GM23338 (cell line): ENCODE results near the gene ADGRV1. TPM values are rescaled to one million over a fixed set of nuclear protein-coding genes. Genes with fewer than 3 reads are reported as not detected.

Experiments
- ATAC-seq: fragments of 200-7000 bp; cut with Tn5 transposase; 3 replicates; pipeline ENCODE4 v1.9.1; 2020
- DNase-seq: peaks from one replicate; pipeline ENCODE4 v3.0.0-alpha.2; 2015; ENCODE audit warnings: low spot score
- H2AFZ ChIP-seq: fragments of 200-600 bp; sonication (generic); 2 replicates; pipeline ENCODE4 v1.8.0; 2016; ENCODE audit warnings: antibody characterized with exemption, mild to moderate bottlenecking, moderate library complexity
- H3F3A ChIP-seq: fragments of 200-600 bp; sonication (generic); replicated peaks from 2 replicates; pipeline ENCODE4 v1.8.0; 2017; ENCODE audit warnings: antibody characterized with exemption, mixed run types, low read depth
- H3K27ac ChIP-seq: fragments of 200-600 bp; sonication (generic); 2 replicates; pipeline ENCODE4 v1.6.1; 2016; ENCODE audit warnings: low read depth
- H3K27me3 ChIP-seq: fragments of 200-600 bp; sonication (generic); 2 replicates; pipeline ENCODE4 v1.8.0; 2016; ENCODE audit warnings: mild to moderate bottlenecking, mixed run types, moderate library complexity; ENCODE audit not compliant: insufficient read depth
- H3K36me3 ChIP-seq: fragments of 200-600 bp; sonication (generic); 2 replicates; pipeline ENCODE4 v1.8.0; 2016; ENCODE audit warnings: mild to moderate bottlenecking; ENCODE audit not compliant: insufficient read depth
- H3K4me1 ChIP-seq: fragments of 200-600 bp; sonication (generic); 2 replicates; pipeline ENCODE4 v1.8.0; 2016; ENCODE audit warnings: mild to moderate bottlenecking, moderate library complexity; ENCODE audit not compliant: insufficient read depth
- H3K4me2 ChIP-seq: fragments of 200-600 bp; sonication (generic); 2 replicates; pipeline ENCODE4 v1.7.1; 2017; ENCODE audit warnings: mixed run types
- H3K4me3 ChIP-seq: fragments of 200-600 bp; sonication (generic); 2 replicates; pipeline ENCODE4 v1.6.1; 2016; ENCODE audit warnings: mixed run types
- H3K79me2 ChIP-seq: fragments of 200-600 bp; sonication (generic); replicated peaks from 2 replicates; pipeline ENCODE4 v1.8.0; 2017; ENCODE audit warnings: mild to moderate bottlenecking; ENCODE audit not compliant: insufficient read depth
- H3K9me2 ChIP-seq: fragments of 200-600 bp; sonication (generic); 2 replicates; pipeline ENCODE4 v1.8.0; 2017; ENCODE audit not compliant: insufficient read depth
- H4K20me1 ChIP-seq: fragments of 200-600 bp; sonication (generic); replicated peaks from 2 replicates; pipeline ENCODE4 v1.8.0; 2017; ENCODE audit warnings: mild to moderate bottlenecking; ENCODE audit not compliant: insufficient read depth
- H3K27ac Mint-ChIP-seq: 2 replicates; pipeline ENCODE4 v1.8.0; 2020; ENCODE audit warnings: inconsistent platforms, mild to moderate bottlenecking, moderate library complexity, mixed read lengths
- H3K27me3 Mint-ChIP-seq: 3 replicates; pipeline ENCODE4 v1.8.0; 2022; ENCODE audit warnings: low read depth, mild to moderate bottlenecking, moderate library complexity, mixed read lengths, inconsistent platforms; ENCODE audit not compliant: insufficient read depth, poor library complexity
- H3K36me3 Mint-ChIP-seq: 3 replicates; pipeline ENCODE4 v1.8.0; 2021; ENCODE audit warnings: low read depth, mild to moderate bottlenecking, inconsistent platforms, moderate library complexity, mixed read lengths
- H3K4me1 Mint-ChIP-seq: 3 replicates; pipeline ENCODE4 v1.8.0; 2020; ENCODE audit warnings: mild to moderate bottlenecking, inconsistent platforms, mixed read lengths
- H3K4me3 Mint-ChIP-seq: 3 replicates; pipeline ENCODE4 v1.8.0; 2021; ENCODE audit warnings: moderate library complexity, mild to moderate bottlenecking, inconsistent platforms, mixed read lengths
- H3K9me3 Mint-ChIP-seq: 3 replicates; pipeline ENCODE4 v1.8.0; 2020; ENCODE audit warnings: moderate library complexity, mild to moderate bottlenecking, inconsistent platforms, mixed read lengths
- CREB1 ChIP-seq: fragments of 250-450 bp; sonication (Bioruptor Pico); IDR thresholded peaks from 2 replicates; pipeline ENCODE4 v1.5.0; 2020; ENCODE audit warnings: low read depth, mild to moderate bottlenecking, moderate library complexity
- POLR2AphosphoS5 ChIP-seq: IDR thresholded peaks from 2 replicates; pipeline ENCODE4 v1.6.1; 2016; ENCODE audit warnings: antibody characterized with exemption, low read depth
- polyA plus RNA-seq: library from polyadenylated mRNA; unstranded; fragments of >200 nt; fragmentation: Nextera tagmentation; extraction: Ambion mirVana; gene quantifications from 2 replicates; pipeline ENCODE4 v1.2.1, GENCODE V29; 2016
- total RNA-seq: library from RNA; depleted of rRNA; stranded (reverse); fragments of >200 nt; shearing (Covaris generic); gene quantifications from 2 replicates; pipeline ENCODE4 v1.2.3, GENCODE V29; 2014
- TF ChIP-seq, protein P1 (sequence below): fragments of 250-450 bp; sonication (Bioruptor Pico); IDR thresholded peaks from 2 replicates; pipeline ENCODE4 v1.5.0; 2020; ENCODE audit warnings: mild to moderate bottlenecking, moderate library complexity
- TF ChIP-seq, protein P2 (sequence below), 2 experiments: fragments of 200-600 bp in 1 of 2; sonication (generic) in 1 of 2; conservative IDR thresholded peaks; 2 replicates each; pipeline versions ENCODE4 v1.5.1 to v1.6.1; 2016 to 2017; ENCODE audit warnings: antibody characterized with exemption in 2 of 2, low read depth in 2 of 2, mild to moderate bottlenecking in 2 of 2, moderate library complexity in 1 of 2

The ADGRV1 gene
- total and polyA plus RNA-seq, 2 experiments from 2014 or later = 46.1 to 149 TPM

DNA sequence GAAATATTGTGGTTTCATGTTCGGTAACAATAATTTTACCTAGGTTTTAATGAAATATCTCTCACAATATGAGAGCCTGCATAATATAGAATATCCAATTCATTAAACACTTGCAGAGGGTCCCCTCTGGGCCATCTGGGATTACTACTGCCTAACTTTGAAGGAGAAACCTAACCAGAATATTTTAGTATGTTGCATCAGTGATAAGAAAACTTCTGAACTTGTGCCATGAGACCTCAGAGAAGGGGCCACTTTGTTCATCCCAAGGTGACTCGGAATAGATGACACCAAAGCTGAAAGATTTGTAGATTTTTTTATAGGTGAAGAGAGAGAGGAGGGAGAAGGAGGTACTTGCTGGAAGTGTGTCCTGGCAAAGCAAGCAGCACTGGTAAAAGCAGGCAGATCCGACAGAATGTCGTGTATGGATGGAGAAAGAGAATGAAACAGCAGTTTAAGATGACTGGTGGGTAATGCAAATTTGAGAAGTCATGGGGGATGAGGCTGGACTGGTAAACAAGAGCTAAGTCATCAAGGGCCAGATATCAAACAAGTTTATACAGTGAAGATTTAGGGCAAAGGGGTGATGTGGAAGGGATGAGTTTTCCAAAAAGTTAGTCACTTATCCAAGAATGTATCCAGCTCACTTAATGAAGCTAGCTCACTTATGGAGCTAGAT lies 372.3 kb downstream of the ADGRV1 start (continued):
- TF ChIP-seq, protein P1, sequence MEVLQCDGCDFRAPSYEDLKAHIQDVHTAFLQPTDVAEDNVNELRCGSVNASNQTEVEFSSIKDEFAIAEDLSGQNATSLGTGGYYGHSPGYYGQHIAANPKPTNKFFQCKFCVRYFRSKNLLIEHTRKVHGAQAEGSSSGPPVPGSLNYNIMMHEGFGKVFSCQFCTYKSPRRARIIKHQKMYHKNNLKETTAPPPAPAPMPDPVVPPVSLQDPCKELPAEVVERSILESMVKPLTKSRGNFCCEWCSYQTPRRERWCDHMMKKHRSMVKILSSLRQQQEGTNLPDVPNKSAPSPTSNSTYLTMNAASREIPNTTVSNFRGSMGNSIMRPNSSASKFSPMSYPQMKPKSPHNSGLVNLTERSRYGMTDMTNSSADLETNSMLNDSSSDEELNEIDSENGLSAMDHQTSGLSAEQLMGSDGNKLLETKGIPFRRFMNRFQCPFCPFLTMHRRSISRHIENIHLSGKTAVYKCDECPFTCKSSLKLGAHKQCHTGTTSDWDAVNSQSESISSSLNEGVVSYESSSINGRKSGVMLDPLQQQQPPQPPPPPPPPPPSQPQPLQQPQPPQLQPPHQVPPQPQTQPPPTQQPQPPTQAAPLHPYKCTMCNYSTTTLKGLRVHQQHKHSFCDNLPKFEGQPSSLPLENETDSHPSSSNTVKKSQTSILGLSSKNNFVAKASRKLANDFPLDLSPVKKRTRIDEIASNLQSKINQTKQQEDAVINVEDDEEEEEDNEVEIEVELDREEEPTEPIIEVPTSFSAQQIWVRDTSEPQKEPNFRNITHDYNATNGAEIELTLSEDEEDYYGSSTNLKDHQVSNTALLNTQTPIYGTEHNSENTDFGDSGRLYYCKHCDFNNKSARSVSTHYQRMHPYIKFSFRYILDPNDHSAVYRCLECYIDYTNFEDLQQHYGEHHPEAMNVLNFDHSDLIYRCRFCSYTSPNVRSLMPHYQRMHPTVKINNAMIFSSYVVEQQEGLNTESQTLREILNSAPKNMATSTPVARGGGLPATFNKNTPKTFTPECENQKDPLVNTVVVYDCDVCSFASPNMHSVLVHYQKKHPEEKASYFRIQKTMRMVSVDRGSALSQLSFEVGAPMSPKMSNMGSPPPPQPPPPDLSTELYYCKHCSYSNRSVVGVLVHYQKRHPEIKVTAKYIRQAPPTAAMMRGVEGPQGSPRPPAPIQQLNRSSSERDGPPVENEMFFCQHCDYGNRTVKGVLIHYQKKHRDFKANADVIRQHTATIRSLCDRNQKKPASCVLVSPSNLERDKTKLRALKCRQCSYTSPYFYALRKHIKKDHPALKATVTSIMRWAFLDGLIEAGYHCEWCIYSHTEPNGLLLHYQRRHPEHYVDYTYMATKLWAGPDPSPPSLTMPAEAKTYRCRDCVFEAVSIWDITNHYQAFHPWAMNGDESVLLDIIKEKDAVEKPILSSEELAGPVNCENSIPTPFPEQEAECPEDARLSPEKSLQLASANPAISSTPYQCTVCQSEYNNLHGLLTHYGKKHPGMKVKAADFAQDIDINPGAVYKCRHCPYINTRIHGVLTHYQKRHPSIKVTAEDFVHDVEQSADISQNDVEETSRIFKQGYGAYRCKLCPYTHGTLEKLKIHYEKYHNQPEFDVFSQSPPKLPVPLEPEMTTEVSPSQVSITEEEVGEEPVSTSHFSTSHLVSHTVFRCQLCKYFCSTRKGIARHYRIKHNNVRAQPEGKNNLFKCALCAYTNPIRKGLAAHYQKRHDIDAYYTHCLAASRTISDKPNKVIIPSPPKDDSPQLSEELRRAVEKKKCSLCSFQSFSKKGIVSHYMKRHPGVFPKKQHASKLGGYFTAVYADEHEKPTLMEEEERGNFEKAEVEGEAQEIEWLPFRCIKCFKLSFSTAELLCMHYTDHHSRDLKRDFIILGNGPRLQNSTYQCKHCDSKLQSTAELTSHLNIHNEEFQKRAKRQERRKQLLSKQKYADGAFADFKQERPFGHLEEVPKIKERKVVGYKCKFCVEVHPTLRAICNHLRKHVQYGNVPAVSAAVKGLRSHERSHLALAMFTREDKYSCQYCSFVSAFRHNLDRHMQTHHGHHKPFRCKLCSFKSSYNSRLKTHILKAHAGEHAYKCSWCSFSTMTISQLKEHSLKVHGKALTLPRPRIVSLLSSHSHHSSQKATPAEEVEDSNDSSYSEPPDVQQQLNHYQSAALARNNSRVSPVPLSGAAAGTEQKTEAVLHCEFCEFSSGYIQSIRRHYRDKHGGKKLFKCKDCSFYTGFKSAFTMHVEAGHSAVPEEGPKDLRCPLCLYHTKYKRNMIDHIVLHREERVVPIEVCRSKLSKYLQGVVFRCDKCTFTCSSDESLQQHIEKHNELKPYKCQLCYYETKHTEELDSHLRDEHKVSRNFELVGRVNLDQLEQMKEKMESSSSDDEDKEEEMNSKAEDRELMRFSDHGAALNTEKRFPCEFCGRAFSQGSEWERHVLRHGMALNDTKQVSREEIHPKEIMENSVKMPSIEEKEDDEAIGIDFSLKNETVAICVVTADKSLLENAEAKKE = no peak
- no peak for TF ChIP-seq CREB1 (CRISPR knock-in tag)

DNA sequence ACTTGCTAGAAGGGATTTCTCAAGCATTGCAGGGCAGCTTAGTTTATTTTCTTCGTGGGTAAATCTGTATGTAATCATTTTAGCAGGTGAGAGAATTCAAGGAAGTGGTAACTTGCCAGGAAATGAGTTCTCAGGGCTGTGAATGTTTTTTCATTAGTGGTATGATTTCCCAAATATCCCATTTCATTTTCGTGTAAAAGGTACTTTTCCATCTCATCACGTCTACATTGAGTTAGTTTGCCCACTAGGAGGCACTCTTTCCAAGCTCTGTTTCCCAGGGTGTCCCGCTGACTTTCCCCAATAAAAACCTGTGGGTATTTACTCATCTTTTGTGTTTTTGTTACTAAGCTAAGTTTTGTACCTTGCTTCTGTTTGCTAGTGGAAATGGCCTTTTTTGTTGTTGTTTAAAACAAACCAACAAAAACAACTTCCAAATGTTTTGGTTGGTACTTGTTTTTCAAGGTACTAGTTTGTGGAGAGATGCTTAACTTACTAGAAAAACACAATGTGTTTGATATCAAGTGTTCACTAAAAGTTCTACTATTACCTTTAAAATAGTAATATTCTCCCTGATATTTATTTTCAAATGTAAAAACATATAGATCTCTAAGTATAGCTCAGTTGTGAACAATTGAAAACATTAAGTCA lies 373.6 kb downstream of the ADGRV1 start:
- Mint-ChIP-seq H3K36me3 (peaks cover 18% of the 10 kb centered on the region), H3K4me3 (no peak overlapping the region), H3K4me1 (peaks cover 32% of the 10 kb centered on the region), H3K9me3 (peaks cover 11% of the 10 kb centered on the region; the same call in 2 of the 3 replicates), H3K27me3 (no peaks in the 10 kb centered on the region), H3K27ac (peak overlapping the region; percentile 85; the same call in 1 of the 2 replicates)
- Histone ChIP-seq H3K79me2 (no peaks in the 10 kb centered on the region), H3F3A (no peaks in the 10 kb centered on the region), H3K4me1 (peaks cover 13% of the 10 kb centered on the region; the same call in 1 of the 2 replicates), H2AFZ (no peak overlapping the region), H3K36me3 (no peaks in the 10 kb centered on the region), H3K27ac (no peak overlapping the region), H4K20me1 (no peaks in the 10 kb centered on the region), H3K9me2 (no peaks in the 10 kb centered on the region), H3K27me3 (no peaks in the 10 kb centered on the region), H3K4me2 (no peak overlapping the region), H3K4me3 (no peak overlapping the region)
- TF ChIP-seq, protein P2, sequence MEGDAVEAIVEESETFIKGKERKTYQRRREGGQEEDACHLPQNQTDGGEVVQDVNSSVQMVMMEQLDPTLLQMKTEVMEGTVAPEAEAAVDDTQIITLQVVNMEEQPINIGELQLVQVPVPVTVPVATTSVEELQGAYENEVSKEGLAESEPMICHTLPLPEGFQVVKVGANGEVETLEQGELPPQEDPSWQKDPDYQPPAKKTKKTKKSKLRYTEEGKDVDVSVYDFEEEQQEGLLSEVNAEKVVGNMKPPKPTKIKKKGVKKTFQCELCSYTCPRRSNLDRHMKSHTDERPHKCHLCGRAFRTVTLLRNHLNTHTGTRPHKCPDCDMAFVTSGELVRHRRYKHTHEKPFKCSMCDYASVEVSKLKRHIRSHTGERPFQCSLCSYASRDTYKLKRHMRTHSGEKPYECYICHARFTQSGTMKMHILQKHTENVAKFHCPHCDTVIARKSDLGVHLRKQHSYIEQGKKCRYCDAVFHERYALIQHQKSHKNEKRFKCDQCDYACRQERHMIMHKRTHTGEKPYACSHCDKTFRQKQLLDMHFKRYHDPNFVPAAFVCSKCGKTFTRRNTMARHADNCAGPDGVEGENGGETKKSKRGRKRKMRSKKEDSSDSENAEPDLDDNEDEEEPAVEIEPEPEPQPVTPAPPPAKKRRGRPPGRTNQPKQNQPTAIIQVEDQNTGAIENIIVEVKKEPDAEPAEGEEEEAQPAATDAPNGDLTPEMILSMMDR (conservative IDR thresholded peaks at IDR 0.05; ENCODE audit: low read depth in 2 of 2) = peak; percentile 87
- no peak for TF ChIP-seq POLR2AphosphoS5
- ATAC-seq (peak; percentile 77), DNase-seq (peak; percentile 87)
